Umbilical cord (tissue), 2 donors: ENCODE results near the gene SCN4A. TPM values are rescaled to one million over a fixed set of nuclear protein-coding genes. Genes with fewer than 3 reads are reported as not detected.
A peak's percentile ranks its signal among the peaks of the same experiment; 100 is the strongest.
"Not testable (repeated sequence)": the region's sequence is repeated elsewhere in the genome, so short reads cannot be mapped to it uniquely, and the experiment has no call there.

Source experiments
- DNase-seq: peaks from one replicate; pipeline ENCODE4 v3.0.0-alpha.2; 2015; ENCODE audit warnings: low spot score
- total RNA-seq: library from RNA; depleted of rRNA; stranded (reverse); fragments of >200 nt; gene quantifications from one replicate; pipeline ENCODE4 v1.2.3, GENCODE V29; 2014; ENCODE audit warnings: low replicate concordance; ENCODE audit not compliant: insufficient read depth

Gene SCN4A
- total RNA-seq, 1 donor from 2014 or later, result under 0.01 TPM

GRCh38 chr17:63937319-63937718 lies 35.4 kb downstream of the SCN4A start:
- no peak for DNase-seq

GRCh38 chr17:63934183-63935112 lies 38.3 kb downstream of the SCN4A start:
- DNase-seq, result no peak

DNA sequence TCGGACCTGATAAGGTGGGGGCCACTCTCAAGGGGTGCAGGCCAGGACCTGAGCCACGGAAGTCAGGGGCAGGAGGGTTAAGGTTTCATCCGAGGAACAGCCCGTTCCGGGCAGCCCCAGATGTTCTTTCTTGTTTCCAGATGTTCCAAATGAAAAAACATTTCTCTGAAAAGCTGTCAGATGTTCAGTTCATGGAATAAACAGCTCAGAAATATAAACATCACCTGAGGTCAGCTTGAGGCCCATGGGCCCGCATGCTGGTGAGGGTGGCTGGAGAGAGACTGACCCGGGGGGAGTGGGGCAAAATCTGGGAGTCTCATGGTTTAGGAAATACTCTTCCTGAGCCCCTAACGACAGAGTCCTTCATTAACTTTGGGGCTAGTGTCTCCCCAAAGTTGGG lies 39.1 kb downstream of the SCN4A start:
- no peak for DNase-seq

DNA sequence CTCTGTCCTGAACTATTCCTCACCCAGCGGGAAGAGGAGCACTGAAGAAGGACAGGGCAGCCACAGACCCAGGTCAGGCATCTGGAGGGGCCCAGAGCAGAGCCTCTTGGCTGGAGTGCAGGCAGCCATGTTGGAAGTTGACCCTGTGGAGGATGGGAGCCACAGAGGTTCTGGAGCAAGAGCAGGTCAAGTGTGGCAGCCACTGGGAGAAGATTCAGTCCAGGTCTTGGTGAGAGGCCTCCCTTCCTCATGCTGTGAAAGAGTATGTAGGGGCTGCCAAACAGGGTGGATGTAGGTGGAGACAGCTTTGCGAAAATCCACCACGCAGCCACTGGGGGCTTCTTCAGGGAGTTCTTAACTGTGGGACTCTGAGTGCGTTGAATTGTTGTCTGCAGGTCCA lies 40.0 kb downstream of the SCN4A start:
- no peak for DNase-seq

DNA sequence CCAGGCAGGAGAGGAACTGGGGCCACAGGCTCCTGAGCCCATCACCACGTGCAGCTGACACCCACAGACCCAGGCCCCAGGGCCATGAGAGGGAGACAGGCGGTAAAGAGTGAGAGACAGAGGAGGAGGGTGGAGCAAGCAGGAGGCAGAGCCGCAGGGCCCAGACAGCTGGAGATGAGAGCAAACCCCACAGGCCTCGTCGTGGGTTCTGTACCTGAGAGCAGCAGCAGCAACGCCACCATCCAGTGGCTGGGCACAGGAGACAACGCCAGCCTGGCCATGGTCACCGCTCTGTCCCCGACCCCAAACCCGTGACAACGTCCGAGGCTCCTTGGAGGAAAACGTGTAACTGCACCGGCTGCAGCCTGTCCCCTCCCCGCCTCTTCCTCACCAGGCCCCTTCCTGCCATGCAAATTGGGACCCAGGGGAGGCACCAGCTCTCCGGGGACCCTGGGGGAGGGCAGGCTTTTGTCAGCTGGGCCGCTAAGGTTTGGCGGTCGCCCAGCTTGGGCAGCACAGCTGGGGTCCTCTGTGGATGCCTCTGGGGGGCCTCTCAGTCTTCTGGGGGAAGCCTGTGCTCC lies 40.6 kb downstream of the SCN4A start, which contains the start of gene CD79B:
TSS of gene CD79B (minus strand) at position 351 of the 581 bp plus-strand sequence. CDS start at position 281, 70 bp downstream.
- DNase-seq, result no peak

- DNase-seq, result peak; percentile 10
These were observed 41.7 kb downstream of the SCN4A start for GRCh38 chr17:63930951-63931575.

DNA sequence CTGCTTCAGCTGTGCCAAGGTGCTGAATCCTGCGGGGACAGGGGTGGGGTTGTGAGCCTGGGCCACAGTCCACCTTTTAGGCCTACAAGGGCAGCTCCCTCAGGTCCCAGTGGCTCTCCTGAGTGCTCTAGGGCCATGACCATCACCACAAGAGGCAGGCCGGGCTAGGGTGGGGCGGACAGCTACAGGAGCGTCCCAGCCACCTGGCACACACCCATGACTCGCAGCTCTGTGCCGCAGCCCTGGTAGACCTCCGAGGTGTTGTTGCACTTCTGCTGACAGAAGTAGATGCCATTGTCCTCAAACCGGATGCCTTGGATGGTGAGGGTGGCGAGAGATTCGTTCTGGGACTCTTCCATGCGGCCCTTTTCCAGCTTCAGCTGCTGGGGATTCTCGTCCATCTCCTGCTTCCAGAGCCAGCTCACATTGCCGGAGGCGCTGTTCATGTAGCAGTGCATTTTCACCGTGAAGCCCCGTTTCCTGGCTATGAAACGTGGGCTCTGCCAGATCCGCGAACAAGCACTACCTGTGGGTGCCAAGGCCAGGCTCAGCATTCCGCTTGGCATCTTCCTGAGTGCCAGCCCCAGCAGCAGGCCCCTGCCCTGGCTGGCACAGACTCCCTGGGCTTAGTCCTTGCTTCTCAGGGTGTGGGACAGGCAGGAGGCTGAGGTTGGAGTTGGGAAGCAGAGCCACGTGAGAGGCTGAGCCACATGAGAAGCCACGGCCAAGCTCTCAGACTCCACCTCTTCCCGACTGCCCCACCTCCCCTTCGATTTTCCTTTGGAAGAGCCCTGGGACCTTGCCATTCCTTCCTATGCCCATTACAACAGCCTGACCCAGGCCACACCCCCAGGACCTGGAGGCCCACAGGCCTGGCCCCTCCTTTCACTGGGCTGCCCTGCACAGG lies 42.6 kb downstream of the SCN4A start:
- DNase-seq, result peak; percentile 10

- no peak for DNase-seq
These were observed 43.6 kb downstream of the SCN4A start for GRCh38 chr17:63928966-63929695.

DNA sequence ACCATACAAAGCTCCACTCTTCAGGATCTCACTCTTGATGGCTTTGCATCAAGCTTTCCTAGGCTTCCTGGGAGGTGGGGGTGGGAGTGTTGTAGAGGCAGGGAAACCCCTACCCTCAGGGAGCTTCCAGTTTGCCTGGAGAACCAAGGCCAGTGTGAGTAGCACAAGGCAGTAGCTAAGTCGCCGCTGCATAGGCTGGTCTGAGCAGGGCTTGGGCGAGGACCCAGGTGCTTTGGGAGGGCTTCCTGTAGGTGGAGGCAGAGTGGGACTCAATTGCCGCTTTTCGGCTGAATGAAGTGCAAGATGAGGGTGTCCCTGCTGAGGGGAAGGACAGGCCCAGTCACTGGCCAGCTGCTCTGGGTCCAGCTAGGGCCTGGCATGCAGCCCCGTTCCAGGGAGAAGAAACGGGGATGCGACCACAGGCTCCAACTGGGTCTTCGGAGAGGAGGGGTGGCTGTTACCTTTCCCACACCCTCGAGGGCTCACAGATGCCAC lies 44.5 kb downstream of the SCN4A start:
- no peak for DNase-seq

DNA sequence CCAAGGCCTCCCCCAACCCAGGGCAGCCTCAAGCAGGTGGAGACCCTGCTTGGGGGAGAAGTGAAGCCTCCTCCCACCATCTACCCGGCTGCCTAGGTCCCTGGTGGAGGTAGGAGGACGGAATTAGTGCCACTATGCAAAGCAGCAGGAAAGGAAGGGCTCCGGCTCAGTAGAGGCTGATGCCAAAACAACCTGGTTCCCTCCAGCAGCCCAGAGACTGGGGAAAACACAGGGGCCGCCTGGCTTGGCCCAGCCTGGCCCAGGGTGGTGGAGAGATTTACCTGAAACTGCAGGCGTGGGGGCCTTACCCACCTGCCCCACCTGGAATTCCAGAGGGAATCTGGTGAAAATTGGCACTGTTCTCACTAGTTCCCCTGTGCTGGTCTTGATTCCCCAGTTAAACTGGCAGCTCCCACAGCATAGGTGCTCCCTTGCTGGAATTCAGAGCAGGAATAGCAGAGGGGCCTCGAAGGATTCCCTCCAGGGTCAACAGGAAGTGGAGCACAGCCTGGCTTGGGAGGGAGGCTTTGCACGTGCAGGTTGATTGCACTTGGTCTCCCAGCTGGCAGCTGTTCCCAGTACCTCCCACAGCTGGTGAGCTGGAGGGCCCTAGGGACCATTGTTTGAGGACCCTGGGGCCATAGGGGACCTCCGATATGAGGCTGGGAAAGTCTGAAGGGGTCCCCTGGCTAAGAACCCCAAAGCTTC lies 45.1 kb downstream of the SCN4A start:
- no peak for DNase-seq

- no peak for DNase-seq
These were observed 46.6 kb downstream of the SCN4A start for GRCh38 chr17:63926164-63926563.

DNA sequence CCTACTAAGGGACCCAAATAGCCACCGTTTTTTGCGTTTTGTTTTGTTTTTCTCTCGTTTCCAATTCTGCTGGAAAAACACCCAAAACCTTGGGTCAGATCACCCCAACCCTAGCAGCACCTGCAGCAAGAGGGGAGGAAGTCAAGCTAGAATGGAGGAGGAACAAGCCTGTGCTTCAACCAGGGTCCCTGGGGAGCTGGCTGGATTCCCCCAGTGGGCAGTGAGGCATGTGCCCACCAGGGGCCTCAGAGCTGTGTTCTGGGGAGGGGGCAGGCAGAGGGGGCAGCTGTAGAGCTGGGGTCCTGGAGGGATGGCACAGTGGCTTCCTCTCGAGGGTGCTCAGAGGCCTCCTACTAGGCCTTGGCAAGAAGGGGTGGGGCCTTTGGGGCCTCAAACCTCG lies 47.1 kb downstream of the SCN4A start:
- no peak for DNase-seq

DNA sequence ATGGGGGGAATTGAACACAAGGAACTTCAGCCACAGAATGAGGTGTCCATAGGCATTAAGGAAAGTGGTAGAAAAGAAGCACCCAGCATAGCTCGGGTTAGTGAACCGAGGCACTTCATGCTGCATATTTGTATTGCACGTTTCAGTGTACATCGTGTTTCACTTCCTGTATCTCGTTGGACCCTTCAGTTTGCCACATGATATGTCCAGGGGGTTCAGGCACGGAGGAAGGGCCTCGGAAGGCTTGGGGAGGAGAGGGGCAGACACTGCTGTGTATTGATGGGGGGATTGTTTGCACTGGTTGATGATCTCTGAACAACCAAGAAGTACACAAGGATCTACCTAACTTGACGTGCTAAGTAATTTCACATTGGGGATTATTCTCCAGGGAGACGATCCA lies 50.3 kb downstream of the SCN4A start:
- not testable (repeated sequence) for DNase-seq

DNA sequence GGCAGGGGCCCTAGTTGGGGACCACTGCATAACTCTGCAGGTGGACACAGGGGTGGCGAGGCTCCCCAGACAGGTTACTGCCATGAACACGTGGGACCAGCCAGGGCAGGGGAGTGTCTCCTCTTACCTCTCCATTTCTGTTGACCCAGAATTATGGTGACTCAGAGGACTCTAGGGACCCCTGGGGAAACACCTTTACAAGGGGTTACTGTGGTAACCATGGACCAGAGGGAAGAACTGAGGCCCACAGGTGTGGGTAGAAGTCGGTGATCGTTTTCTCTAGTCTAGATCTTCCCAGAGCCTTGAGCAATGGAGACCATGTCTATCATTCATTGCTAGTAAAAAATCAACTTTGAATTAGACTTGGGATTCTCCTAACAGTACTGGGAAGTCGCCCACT lies 51.9 kb downstream of the SCN4A start:
- DNase-seq, result not testable (repeated sequence)

DNA sequence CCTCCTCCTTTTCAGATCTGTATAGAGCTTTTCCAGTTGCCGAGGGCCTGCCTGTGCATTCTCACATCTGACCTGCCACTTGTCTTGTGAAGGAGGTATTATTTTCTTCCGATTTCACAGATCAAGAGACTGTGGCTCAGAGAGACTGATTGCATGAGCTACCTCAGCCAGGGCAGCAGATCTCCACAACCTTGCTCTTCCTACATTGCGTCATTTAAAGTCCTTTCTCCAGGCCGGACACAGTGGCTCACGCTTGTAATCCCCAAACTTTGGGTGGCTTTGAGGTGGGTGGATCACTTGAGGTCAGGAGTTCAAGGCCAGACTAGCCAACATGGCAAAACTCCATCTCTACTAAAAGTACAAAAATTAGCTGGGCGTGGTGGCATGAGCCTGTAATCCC lies 52.7 kb downstream of the SCN4A start:
- DNase-seq, result not testable (repeated sequence)

DNA sequence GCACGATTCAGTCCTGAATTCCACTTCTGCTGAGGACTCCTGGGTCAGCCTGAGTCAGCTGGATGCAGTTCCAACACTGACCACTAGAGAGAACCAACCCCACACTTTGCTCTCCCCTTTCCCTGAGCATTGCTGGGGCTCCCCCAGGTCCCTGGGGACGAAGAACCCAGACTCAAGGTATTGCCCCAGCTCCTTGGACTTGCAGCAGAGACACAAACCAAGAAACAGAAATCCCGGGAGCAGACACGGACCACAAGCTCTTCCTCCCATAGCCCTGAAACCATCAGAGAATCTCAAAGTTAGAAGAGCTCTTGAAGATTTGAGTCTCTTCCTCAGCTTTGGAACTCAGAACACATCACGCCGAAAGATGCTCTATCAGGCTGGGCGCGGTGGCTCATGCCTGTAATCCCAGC lies 53.4 kb downstream of the SCN4A start:
- peak; percentile 60 for DNase-seq

DNA sequence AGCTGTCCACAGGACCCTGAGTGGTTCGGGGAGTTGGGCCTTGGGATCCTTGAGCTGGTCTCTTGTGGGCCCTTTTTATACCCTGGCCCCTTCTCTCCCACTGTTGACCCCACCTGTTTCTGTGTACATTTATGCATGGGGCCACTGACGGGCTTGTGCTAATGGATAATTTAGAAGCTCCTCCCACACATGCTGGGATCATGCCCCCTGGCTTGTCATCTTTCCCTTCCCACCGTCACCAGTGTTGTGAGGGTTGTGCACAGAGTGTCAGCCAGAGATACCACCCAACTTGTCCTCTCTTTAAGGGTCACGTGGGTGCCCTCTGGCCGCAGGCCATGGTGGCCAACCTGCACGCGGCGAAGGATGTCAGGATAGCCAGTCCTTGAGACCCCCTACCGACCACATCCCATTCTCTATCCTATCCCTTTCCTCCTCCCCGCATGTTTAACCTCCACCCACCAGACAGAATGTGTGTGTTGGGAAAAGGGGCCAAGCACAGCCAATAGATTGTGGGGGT lies 53.9 kb downstream of the SCN4A start, which contains the start of gene GH1:
TSS of gene GH1 (minus strand) at position 51 of the 517 bp plus-strand sequence. CDS start 63 bp downstream, outside the sequence.
- not testable (repeated sequence) for DNase-seq

- DNase-seq, result no peak
These were observed 54.4 kb downstream of the SCN4A start for GRCh38 chr17:63918305-63918704.

- DNase-seq, result no peak
These were observed 55.1 kb downstream of the SCN4A start for GRCh38 chr17:63917646-63918045.
